Activated CD4-positive, alpha-beta memory T cell treated with anti-CD3 and anti-CD28 coated beads for 36 hours (primary cell): ENCODE results near the gene RET. TPM values are rescaled to one million over a fixed set of nuclear protein-coding genes. Genes with fewer than 3 reads are reported as not detected.

Source experiments
- CTCF ChIA-PET: fragments of 350-600 bp; sonication (Branson Sonifier 250); formaldehyde crosslinking; loops from one replicate; lab custom pipeline; 2021; ENCODE audit warnings: antibody characterized with exemption, inconsistent platforms; lab: Charles Lee
- POLR2A ChIA-PET: fragments of 350-600 bp; sonication (Branson Sonifier 250); formaldehyde crosslinking; loops from one replicate; lab custom pipeline; 2021; ENCODE audit warnings: antibody characterized with exemption; lab: Charles Lee
- DNase-seq: peaks from one replicate; pipeline ENCODE4 v3.0.0-alpha.2; 2020
- H3K27ac Mint-ChIP-seq: one replicate; pipeline ENCODE4 v1.8.0; 2021; ENCODE audit warnings: mixed read lengths
- H3K27me3 Mint-ChIP-seq: one replicate; pipeline ENCODE4 v1.8.0; 2021; ENCODE audit warnings: mixed read lengths
- H3K36me3 Mint-ChIP-seq: one replicate; pipeline ENCODE4 v1.8.0; 2021; ENCODE audit warnings: mixed read lengths
- H3K4me1 Mint-ChIP-seq: one replicate; pipeline ENCODE4 v1.8.0; 2021; ENCODE audit warnings: low read depth, mixed read lengths
- H3K4me3 Mint-ChIP-seq: one replicate; pipeline ENCODE4 v1.8.0; 2021; ENCODE audit warnings: mild to moderate bottlenecking, mixed read lengths
- H3K9me3 Mint-ChIP-seq: one replicate; pipeline ENCODE4 v1.8.0; 2021; ENCODE audit warnings: mixed read lengths
- intact Hi-C: fragments of 100-400 bp; cut with micrococcal nuclease; formaldehyde crosslinking; loops from one replicate; pipeline ENCODE4 v1.15.1; 2023
- total RNA-seq, 2 experiments: library from RNA; stranded (reverse); gene quantifications; one replicate each; pipeline ENCODE4 v1.2.3, GENCODE V29; 2021

The RET gene
- total RNA-seq, 2 experiments from 2014 or later = 0.07 to 0.17 TPM

DNA sequence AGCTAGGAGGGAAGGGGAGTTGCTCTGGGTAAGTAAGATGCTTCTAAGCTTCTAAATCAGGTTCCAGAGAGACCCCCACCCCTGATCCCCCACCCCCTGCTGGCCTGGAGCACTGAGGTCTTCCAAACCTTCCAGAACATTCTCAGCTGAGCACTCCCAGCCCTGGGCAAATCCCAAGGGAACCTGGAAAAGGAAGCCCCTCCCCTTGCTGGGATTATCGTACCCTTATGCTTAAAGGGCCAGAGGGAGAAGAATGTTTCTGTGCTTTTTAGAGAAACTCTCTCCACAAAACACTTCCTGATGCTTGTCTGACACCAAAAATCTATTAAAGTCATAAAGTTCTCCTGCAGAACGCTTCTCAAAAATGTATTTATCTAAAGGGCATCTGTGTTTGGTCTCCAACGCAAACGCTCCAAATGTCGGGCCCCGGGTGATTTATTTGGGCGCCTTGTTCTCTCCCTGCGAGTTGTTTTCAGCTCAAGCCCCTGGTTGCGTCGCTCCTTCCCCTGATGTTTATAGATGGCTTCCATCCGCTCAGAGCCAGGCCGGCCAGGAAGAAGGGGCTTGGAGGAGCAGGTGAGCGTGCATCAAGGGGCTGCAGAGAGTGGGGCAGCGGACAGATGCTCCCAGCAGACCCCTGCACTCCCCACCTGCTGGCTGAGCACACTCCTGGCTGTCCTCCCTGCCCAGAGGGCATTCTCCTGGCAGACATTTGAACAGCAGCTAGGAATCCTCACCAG, 8.2 kb upstream of the RET start:
- H3K27me3 Mint-ChIP-seq = no peaks in the 10 kb centered on the region
- ChIA-PET CTCF (no interaction called here), POLR2A (no interaction called here)
- H3K36me3 Mint-ChIP-seq = no peaks in the 10 kb centered on the region
- no peak overlapping the region for H3K27ac Mint-ChIP-seq
- intact Hi-C loops = no loop called here
- no peaks in the 10 kb centered on the region for H3K4me1 Mint-ChIP-seq
- no peak for DNase-seq
- no peaks in the 10 kb centered on the region for H3K9me3 Mint-ChIP-seq
- H3K4me3 Mint-ChIP-seq = no peak overlapping the region

GRCh38 chr10:43069211-43069515, 7.7 kb upstream of the RET start:
- POLR2A ChIA-PET = no interaction called here
- Mint-ChIP-seq H3K27me3 (no peaks in the 10 kb centered on the region), H3K36me3 (no peaks in the 10 kb centered on the region), H3K27ac (no peak overlapping the region), H3K9me3 (no peaks in the 10 kb centered on the region), H3K4me1 (no peaks in the 10 kb centered on the region), H3K4me3 (no peak overlapping the region)
- intact Hi-C loops = no loop called here
- CTCF ChIA-PET = no interaction called here
- no peak for DNase-seq

GRCh38 chr10:43069579-43069978, 7.3 kb upstream of the RET start:
- H3K9me3 Mint-ChIP-seq = no peaks in the 10 kb centered on the region
- no peaks in the 10 kb centered on the region for H3K36me3 Mint-ChIP-seq
- H3K27me3 Mint-ChIP-seq = no peaks in the 10 kb centered on the region
- H3K4me3 Mint-ChIP-seq = no peak overlapping the region
- CTCF ChIA-PET = no interaction called here
- intact Hi-C loops = no loop called here
- H3K27ac Mint-ChIP-seq = no peak overlapping the region
- no peak for DNase-seq
- H3K4me1 Mint-ChIP-seq = no peaks in the 10 kb centered on the region
- POLR2A ChIA-PET = no interaction called here

DNA sequence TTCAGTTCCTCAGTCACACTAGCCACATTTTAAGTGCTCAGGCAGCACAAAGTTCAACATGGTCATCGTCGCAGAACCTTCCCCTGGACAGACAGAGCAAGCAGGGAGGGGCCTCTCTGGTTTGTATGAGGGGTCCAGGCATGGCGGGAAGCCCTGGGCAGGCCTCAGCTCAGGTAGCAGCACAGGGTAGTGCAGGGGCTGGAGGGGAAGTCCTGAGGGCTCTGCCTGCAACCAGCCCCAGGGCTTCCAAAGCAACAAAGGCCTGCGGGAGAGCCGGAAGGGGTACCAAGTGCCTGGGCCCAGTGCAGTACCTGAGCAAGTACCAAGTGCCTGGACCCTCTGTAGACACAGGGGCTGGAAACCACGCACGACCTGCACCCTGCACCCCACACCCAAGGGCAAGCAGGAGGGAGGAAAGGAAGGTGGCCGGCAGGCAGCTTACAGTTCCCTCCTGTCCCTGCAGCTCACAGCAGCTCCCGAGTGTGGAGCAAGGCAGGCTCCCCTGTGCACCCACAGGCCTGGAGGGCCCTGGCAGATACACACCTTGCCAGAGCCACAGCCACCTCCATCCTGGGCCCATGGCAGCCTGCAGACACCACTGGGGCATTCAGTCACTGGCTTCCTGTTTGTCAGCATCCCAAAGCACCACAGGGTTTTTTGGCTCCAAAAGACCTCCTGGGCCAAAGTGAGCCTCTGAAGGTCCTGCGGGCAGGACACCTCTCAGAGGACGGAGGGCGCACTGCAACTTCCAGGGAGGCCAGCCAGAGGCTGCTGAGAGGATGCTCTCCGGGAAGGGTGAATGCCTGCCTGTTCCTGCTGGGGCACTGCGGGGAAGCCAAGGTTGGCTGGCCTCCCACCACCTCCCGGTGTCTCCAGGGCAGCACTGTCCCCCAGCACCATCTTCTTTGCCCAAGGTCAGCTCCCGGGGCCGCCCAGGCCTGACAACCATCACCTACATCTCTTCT, 6.5 kb upstream of the RET start:
- ChIA-PET CTCF (no interaction called here), POLR2A (no interaction called here)
- H3K27me3 Mint-ChIP-seq = peaks cover 3% of the 10 kb centered on the region
- intact Hi-C loops = loop anchor here (10.0 kb wide), 1 partner anchor 206 kb away; no protein-coding TSS in a partner anchor
- H3K9me3 Mint-ChIP-seq = no peaks in the 10 kb centered on the region
- H3K4me3 Mint-ChIP-seq = no peak overlapping the region
- H3K27ac Mint-ChIP-seq = no peak overlapping the region
- no peak for DNase-seq
- H3K36me3 Mint-ChIP-seq = no peaks in the 10 kb centered on the region
- no peaks in the 10 kb centered on the region for H3K4me1 Mint-ChIP-seq

DNA sequence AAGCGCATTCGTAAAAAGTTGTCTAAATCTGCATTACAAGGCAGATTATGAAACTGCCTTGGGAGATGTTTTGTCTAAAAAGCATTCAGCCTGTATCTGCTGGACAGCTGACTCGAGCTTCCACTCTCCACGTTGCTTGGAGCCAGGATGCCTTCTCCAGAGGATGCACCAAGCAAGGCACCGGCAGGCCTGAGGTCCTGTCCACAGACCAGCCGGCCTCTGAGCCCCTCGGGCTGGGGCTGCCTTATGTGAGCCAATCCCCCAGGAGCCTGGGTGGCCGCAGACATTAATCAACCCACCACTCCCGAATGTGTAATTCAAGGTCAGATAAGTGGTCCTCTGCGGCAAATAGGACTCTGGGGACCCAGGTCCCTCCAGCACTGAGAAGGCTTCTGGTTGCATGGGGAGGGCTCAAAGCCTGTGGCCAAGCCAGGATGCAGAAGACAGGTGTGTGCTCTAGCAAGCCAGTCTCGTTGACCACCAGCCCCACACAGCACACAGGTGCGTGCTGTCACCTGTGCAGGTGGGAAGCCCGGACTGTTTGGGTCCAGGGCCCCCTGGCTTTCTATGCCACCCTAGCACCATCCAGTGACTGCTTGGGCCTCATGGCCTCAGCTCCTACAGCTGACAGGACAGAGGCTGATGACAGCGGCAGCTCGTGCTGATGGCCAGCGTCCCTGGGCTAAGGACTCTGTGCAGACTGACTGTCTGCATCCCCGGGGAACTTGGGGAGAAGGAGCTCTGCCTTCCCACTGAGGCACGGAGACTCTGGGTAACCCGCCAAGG, 4.8 kb upstream of the RET start:
- DNase-seq = no peak
- no peak overlapping the region for H3K4me3 Mint-ChIP-seq
- peaks cover 2% of the 10 kb centered on the region for H3K4me1 Mint-ChIP-seq
- intact Hi-C loops = loop anchor here (10.0 kb wide), 1 partner anchor 207 kb away; no protein-coding TSS in a partner anchor
- H3K27me3 Mint-ChIP-seq = peaks cover 12% of the 10 kb centered on the region
- H3K36me3 Mint-ChIP-seq = no peaks in the 10 kb centered on the region
- H3K27ac Mint-ChIP-seq = no peak overlapping the region
- POLR2A ChIA-PET = no interaction called here
- H3K9me3 Mint-ChIP-seq = no peaks in the 10 kb centered on the region
- CTCF ChIA-PET = no interaction called here

GRCh38 chr10:43073191-43073590, 3.7 kb upstream of the RET start:
- ChIA-PET CTCF (no interaction called here), POLR2A (no interaction called here)
- H3K36me3 Mint-ChIP-seq = no peaks in the 10 kb centered on the region
- no peak overlapping the region for H3K4me3 Mint-ChIP-seq
- H3K4me1 Mint-ChIP-seq = peaks cover 6% of the 10 kb centered on the region
- intact Hi-C loops = loop anchor here (10.0 kb wide), 1 partner anchor 208 kb away; no protein-coding TSS in a partner anchor
- H3K9me3 Mint-ChIP-seq = no peaks in the 10 kb centered on the region
- no peak for DNase-seq
- no peak overlapping the region for H3K27ac Mint-ChIP-seq
- peaks cover 20% of the 10 kb centered on the region for H3K27me3 Mint-ChIP-seq

DNA sequence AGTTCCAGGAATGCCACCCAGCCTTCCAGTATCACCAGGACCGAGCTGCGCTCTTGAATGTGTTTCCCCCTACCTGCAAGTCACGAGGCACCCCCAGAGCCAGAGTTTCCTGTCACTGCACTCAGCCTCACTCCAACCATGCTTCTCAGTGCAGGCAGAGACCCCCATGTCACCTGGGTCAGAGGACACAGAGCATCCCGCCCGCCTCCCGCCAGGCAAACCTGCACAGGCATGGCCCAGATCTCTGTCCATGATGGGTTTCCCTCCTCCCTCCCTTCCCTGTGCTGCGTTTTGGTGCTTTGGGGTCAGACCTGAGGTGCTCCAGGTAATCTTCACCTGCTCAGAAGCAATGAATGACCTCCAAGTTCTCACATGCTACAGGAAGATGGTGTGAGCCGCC, 3.1 kb upstream of the RET start:
- intact Hi-C loops = loop anchor here (10.0 kb wide), 1 partner anchor 209 kb away; no protein-coding TSS in a partner anchor
- Mint-ChIP-seq H3K27ac (no peak overlapping the region), H3K9me3 (no peaks in the 10 kb centered on the region), H3K4me1 (peaks cover 6% of the 10 kb centered on the region), H3K27me3 (peaks cover 25% of the 10 kb centered on the region), H3K4me3 (no peak overlapping the region), H3K36me3 (no peaks in the 10 kb centered on the region)
- no peak for DNase-seq
- ChIA-PET CTCF (no interaction called here), POLR2A (no interaction called here)

DNA sequence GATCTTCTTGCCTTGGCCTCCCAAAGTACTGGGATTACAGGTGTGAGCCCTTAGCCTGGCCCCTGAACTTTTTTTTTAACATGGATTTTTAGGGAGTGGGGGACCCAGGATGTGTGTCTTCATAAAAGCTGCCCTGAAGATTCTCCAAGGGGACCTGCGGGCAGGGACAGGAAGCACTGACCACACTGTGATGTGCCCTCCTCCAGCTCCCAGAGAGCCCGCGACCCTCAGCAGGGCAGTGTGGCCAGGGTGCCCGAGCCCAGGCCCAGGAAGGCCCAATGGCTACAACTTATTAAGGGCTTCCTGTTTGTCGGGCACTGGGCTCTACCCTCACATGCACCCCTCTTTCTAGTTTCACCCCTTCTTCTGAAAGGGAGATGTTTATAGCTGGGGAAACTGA, 2.5 kb upstream of the RET start:
- Mint-ChIP-seq H3K9me3 (no peaks in the 10 kb centered on the region), H3K27me3 (peaks cover 28% of the 10 kb centered on the region), H3K36me3 (no peaks in the 10 kb centered on the region), H3K27ac (no peak overlapping the region), H3K4me3 (no peak overlapping the region), H3K4me1 (peaks cover 6% of the 10 kb centered on the region)
- CTCF ChIA-PET = no interaction called here
- DNase-seq = no peak
- intact Hi-C loops = loop anchor here (10.0 kb wide), 1 partner anchor 210 kb away; no protein-coding TSS in a partner anchor
- POLR2A ChIA-PET = no interaction called here

DNA sequence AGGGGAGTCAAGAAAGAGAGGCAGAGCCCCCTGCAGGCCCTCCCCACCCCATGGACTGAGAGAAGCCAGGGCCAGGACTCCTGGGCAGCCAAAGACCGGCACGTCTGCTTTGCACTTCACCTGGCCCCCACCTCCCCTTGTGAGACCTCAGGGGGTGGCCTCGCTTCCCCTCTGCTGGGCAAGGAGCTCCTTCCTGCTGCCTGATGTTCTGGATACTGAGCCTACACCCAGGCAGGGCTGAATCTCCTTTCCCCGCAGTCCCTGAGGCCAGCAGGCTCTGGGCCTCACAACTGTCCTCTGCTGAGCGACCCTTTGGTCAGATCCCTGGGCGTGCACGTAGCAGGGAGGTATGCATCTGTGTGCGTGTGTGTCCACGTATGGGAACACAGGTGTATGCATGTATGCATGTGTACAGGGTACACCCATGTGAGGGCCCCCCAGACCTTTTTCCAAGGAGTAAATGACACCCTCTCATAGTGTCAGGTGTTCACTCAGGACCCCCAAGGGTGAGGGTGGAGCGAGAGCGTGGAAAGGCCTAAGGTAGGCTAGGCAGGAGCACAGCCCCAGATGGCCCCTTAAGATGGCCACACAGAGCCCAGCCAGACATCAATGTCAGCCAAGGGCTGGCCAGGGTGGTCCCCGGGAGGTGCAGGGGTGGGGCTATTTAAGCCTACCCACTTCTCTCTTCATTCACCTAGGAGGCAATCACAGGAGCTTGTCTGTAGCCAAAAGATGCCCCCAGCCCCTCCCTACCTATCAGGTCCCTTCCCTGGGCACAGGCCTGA, 1.9 kb upstream of the RET start:
- H3K9me3 Mint-ChIP-seq = no peaks in the 10 kb centered on the region
- H3K36me3 Mint-ChIP-seq = no peaks in the 10 kb centered on the region
- H3K4me3 Mint-ChIP-seq = no peak overlapping the region
- no peak for DNase-seq
- intact Hi-C loops = loop anchor here (10.0 kb wide), 1 partner anchor 210 kb away; no protein-coding TSS in a partner anchor
- H3K27me3 Mint-ChIP-seq = peaks cover 28% of the 10 kb centered on the region
- H3K4me1 Mint-ChIP-seq = peaks cover 6% of the 10 kb centered on the region
- CTCF ChIA-PET = interaction anchor here (0.6 to 0.9 kb wide), 2 partner anchors 10 to 16 kb away, joined by 3 read pairs; no protein-coding TSS in a partner anchor
- no peak overlapping the region for H3K27ac Mint-ChIP-seq
- POLR2A ChIA-PET = no interaction called here

DNA sequence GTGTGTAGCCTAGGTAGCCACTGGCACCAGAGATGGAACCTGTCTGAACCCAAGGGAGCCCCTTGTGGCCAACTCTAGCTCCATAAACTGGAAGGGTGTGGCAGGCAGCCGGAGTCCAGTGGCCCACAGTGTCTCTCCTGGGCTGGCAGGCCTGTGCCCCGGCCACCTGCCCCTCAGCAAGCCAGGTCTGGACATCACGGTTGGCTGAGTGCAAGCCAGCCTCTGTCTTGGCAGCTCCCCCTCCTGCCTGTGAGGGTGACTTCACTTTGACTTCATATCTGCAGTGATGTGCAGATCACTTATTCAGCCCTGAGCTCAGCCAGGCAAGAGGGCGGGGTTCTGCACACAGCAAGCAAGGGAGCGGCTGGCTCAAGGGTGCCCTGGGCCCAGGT, 1.3 kb upstream of the RET start:
- no peaks in the 10 kb centered on the region for H3K36me3 Mint-ChIP-seq
- POLR2A ChIA-PET = no interaction called here
- peaks cover 6% of the 10 kb centered on the region for H3K4me1 Mint-ChIP-seq
- no peak overlapping the region for H3K27ac Mint-ChIP-seq
- H3K9me3 Mint-ChIP-seq = no peaks in the 10 kb centered on the region
- H3K27me3 Mint-ChIP-seq = peaks cover 28% of the 10 kb centered on the region
- H3K4me3 Mint-ChIP-seq = no peak overlapping the region
- no peak for DNase-seq
- intact Hi-C loops = loop anchor here (10.0 kb wide), 1 partner anchor 211 kb away; no protein-coding TSS in a partner anchor
- CTCF ChIA-PET = interaction anchor here (0.6 to 0.9 kb wide), 2 partner anchors 10 to 16 kb away, joined by 3 read pairs; no protein-coding TSS in a partner anchor

- intact Hi-C loops = loop anchor here (10.0 kb wide), 1 partner anchor 212 kb away; no protein-coding TSS in a partner anchor
Measured at GRCh38 chr10:43076311-43076875, 476 bp upstream of the RET start.

More at GRCh38 chr10:43076311-43076875, 476 bp upstream of the RET start:
- Mint-ChIP-seq H3K4me1 (peaks cover 6% of the 10 kb centered on the region), H3K27me3 (peaks cover 29% of the 10 kb centered on the region), H3K27ac (no peak overlapping the region), H3K36me3 (no peaks in the 10 kb centered on the region), H3K4me3 (no peak overlapping the region), H3K9me3 (no peaks in the 10 kb centered on the region)
- no peak for DNase-seq
- CTCF ChIA-PET = no interaction called here
- POLR2A ChIA-PET = no interaction called here
